ENCODE measurements around the gene CFAP57. TPM values are rescaled to one million over a fixed set of nuclear protein-coding genes. Genes with fewer than 3 reads are reported as not detected.

Gene CFAP57
- total and polyA plus RNA-seq, 9 of the 15 experiments (the other 6 are each of a cell fraction or from before 2014, with no cell fraction given) = 0.04 to 0.22 (median 0.07) TPM; not detected in 3

- no peak for TF ChIP-seq FOXP4 (CRISPR knock-in tag; IDR thresholded peaks at IDR 0.05; ENCODE audit: borderline replicate concordance)
- no peak for TF ChIP-seq NCOR1 (IDR thresholded peaks at IDR 0.05)
Measured at GRCh38 chr1:43256675-43257570, 84.8 kb downstream of the CFAP57 start (continued).

- H2AFZ ChIP-seq (ENCODE audit: low read depth, low read length) = no peak overlapping the region
- H3K36me3 ChIP-seq (ENCODE audit: control insufficient read depth, insufficient read depth, low read length) = no peaks in the 10 kb centered on the region
- no peak overlapping the region for H3K4me3 ChIP-seq
- ChIA-PET CTCF (ENCODE audit: low intra/inter-chr PET ratio) (no interaction called here), POLR2A (interaction anchor here (0.6 kb wide), 2 partner anchors 14 to 18 kb away, joined by 3 read pairs; no protein-coding TSS in a partner anchor)
- FAIRE-seq = no peak
- peaks cover 2% of the 10 kb centered on the region; the same call in 1 of the 2 replicates for H3K9me3 ChIP-seq (replicated peaks; ENCODE audit: control insufficient read depth, insufficient read depth, low read depth, low read length)
- no peak for ATAC-seq
- BruUV-seq (replicated peaks) = no TSS peak
- H4K20me1 ChIP-seq (replicated peaks; ENCODE audit: control insufficient read depth, insufficient read depth, low read length) = no peaks in the 10 kb centered on the region
- no peaks in the 10 kb centered on the region for H3K4me1 ChIP-seq (replicated peaks in 1 of 2; ENCODE audit: control insufficient read depth in 2 of 2, insufficient read depth in 2 of 2, low read length in 2 of 2)
- in situ Hi-C loops (cut with MboI) (no loop called here), intact Hi-C loops (cut with micrococcal nuclease) (no loop called here)
- H3K27me3 ChIP-seq (ENCODE audit: control insufficient read depth in 2 of 2, insufficient read depth in 2 of 2, low read length in 2 of 2) = peaks cover 6 to 41% of the 10 kb centered on the region in 2 experiments; a peak in 3 of 5 replicates
- DNase-seq (ENCODE audit: extremely low read depth in 1 of 4, low spot score in 3 of 4) = no peak
- H3K9ac ChIP-seq (ENCODE audit: insufficient read depth in 1 of 2, low read depth in 2 of 2, low read length in 2 of 2) = no peak overlapping the region
- TF ChIP-seq SAFB (IDR thresholded peaks at IDR 0.05; ENCODE audit: borderline replicate concordance, low read depth, low read length) = no peak
- TF ChIP-seq TRIM28 (IDR thresholded peaks at IDR 0.05) = peak; percentile 32; the same call in 1 of the 2 replicates
- 0% methylated on average over 3 of the region's 3 CpGs for WGBS (ENCODE audit: insufficient coverage, low coverage, missing lambda C conversion rate)
- H3K4me2 ChIP-seq (ENCODE audit: insufficient read depth, low read length) = no peak overlapping the region
- H3K79me2 ChIP-seq (ENCODE audit: control insufficient read depth, insufficient read depth, low read length) = no peaks in the 10 kb centered on the region
- H3K27ac ChIP-seq (ENCODE audit: extremely low read depth, low read depth, low read length) = no peak overlapping the region
- H3K9me1 ChIP-seq (ENCODE audit: control insufficient read depth, insufficient read depth, low read length) = no peaks in the 10 kb centered on the region
Measured at GRCh38 chr1:43258370-43258769, 86.2 kb downstream of the CFAP57 start.

Measured in K562 (cell line).